Measurements from ENCODE around the gene C6orf52. TPM values are rescaled to one million over a fixed set of nuclear protein-coding genes. Genes with fewer than 3 reads are reported as not detected.

Gene C6orf52
- total RNA-seq, 3 donors from 2014 or later: 1.3 TPM; not detected in 2

DNA sequence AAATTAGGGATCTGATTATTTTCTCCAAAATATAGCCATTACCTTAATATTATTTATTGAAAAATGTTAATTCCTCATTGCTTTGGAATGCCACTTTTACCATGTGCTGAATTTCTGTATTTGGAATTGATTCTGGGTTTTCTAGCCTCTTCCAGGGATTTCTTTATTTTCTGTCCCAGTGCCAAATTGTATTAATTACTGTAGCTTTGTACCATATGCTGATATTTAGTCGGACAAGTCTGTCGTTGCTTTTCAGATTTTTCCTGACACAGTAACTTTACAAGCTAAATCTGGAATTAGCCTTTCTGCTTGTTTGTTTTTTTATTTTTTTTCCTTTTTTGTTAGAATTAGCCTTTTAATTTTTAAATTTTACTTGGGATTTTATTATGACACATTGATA is 42.3 kb upstream of the C6orf52 start:
- H3K4me1 ChIP-seq: no peaks in the 10 kb centered on the region
- no peaks in the 10 kb centered on the region for H3K27me3 ChIP-seq
- H3K27ac ChIP-seq: no peak overlapping the region
- H3K36me3 ChIP-seq: no peaks in the 10 kb centered on the region
- no peaks in the 10 kb centered on the region for H3K9me3 ChIP-seq
- intact Hi-C loops (cut with DNase I; ENCODE audit: low total_unique reads): no loop called here
- DNase-seq (ENCODE audit: low spot score in 2 of 2): no peak
- H3K4me3 ChIP-seq: no peak overlapping the region
- TF ChIP-seq, protein P1, sequence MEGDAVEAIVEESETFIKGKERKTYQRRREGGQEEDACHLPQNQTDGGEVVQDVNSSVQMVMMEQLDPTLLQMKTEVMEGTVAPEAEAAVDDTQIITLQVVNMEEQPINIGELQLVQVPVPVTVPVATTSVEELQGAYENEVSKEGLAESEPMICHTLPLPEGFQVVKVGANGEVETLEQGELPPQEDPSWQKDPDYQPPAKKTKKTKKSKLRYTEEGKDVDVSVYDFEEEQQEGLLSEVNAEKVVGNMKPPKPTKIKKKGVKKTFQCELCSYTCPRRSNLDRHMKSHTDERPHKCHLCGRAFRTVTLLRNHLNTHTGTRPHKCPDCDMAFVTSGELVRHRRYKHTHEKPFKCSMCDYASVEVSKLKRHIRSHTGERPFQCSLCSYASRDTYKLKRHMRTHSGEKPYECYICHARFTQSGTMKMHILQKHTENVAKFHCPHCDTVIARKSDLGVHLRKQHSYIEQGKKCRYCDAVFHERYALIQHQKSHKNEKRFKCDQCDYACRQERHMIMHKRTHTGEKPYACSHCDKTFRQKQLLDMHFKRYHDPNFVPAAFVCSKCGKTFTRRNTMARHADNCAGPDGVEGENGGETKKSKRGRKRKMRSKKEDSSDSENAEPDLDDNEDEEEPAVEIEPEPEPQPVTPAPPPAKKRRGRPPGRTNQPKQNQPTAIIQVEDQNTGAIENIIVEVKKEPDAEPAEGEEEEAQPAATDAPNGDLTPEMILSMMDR (IDR thresholded peaks at IDR 0.05): no peak
- TF ChIP-seq POLR2AphosphoS5 (IDR thresholded peaks at IDR 0.05) (no peak), POLR2A (IDR thresholded peaks at IDR 0.05) (no peak)

DNA sequence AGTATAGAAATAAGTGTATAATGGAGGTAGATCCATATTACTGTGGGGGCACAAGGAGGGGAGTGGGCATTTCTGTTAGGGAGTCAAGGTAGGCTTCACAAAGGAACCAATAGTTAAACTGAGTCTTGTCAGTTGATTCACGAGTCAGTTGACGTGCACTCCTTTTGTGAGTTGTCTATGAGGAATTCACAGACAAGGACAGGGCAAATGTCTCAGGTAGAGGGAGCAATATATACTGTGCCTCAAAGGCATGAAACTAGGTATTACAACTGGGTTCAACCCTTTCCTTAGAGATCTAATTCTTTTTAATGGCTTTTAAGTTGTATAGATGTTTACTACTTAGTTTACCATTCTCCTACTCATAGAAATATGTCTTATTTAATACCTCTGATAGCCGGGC is 39.4 kb upstream of the C6orf52 start:
- Histone ChIP-seq H3K27ac (no peak overlapping the region), H3K27me3 (no peaks in the 10 kb centered on the region), H3K4me3 (no peak overlapping the region), H3K9me3 (no peaks in the 10 kb centered on the region), H3K4me1 (no peaks in the 10 kb centered on the region), H3K36me3 (no peaks in the 10 kb centered on the region)
- intact Hi-C loops (cut with DNase I; ENCODE audit: low total_unique reads): no loop called here
- TF ChIP-seq, protein P1 (IDR thresholded peaks at IDR 0.05): no peak
- TF ChIP-seq POLR2A (IDR thresholded peaks at IDR 0.05) (no peak), POLR2AphosphoS5 (IDR thresholded peaks at IDR 0.05) (no peak)
- DNase-seq (ENCODE audit: low spot score in 2 of 2): no peak

DNA sequence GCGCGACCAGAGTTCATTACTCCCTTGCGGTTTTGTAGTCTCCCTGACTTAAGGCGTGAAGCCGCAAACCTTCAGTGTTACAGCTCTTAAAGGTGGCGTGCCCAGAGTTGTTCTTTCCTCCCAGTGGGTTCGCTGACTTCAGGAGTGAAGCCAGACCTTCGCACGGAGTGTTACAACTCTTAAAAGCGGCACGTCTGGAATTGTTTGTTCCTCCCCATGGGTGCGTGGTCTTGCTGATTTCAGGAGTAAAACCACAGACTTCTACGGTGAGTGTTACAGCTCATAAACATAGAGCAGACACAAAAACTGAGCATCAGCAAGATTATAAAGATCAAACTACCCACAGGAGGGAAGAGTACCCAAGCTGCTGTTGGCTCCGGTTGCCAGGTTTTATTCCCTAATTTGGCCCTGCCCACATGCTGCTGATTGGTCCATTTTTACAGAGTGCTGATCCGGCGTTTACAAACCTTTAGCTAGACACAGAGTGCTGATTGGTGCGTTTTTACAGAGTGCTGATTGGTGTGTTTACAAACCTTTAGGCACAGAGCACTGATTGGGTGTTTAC is 38.8 kb upstream of the C6orf52 start:
- H3K27ac ChIP-seq: no peak overlapping the region
- H3K4me1 ChIP-seq: no peaks in the 10 kb centered on the region
- TF ChIP-seq POLR2A (IDR thresholded peaks at IDR 0.05) (no peak), POLR2AphosphoS5 (IDR thresholded peaks at IDR 0.05) (no peak)
- TF ChIP-seq, protein P1 (IDR thresholded peaks at IDR 0.05): no peak
- no peaks in the 10 kb centered on the region for H3K36me3 ChIP-seq
- H3K4me3 ChIP-seq: no peak overlapping the region
- H3K27me3 ChIP-seq: no peaks in the 10 kb centered on the region
- DNase-seq (ENCODE audit: low spot score in 2 of 2): no peak
- intact Hi-C loops (cut with DNase I; ENCODE audit: low total_unique reads): no loop called here
- no peaks in the 10 kb centered on the region for H3K9me3 ChIP-seq

DNA sequence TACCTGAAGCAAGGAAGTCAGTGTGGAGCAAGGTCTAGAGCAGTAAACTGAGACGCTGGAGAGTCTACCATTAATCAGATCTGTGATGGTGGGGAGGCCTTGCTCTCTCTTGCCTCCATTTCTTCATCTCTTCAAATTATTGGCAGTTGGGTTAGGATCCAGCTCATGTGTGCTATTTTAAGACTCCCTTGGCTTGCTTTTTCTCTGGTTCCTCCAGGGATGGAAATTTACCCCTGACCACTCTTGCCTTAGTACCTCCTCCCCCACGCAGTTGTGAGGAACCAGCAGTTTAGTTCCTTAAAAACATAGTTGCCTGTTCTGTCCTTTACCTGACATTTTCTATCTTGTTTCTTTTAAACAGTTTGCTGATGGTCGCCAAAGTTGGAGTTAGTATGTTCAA is 35.8 kb upstream of the C6orf52 start:
- no peaks in the 10 kb centered on the region for H3K27me3 ChIP-seq
- no peak for DNase-seq (ENCODE audit: low spot score in 2 of 2)
- TF ChIP-seq, protein P1 (IDR thresholded peaks at IDR 0.05): no peak
- TF ChIP-seq POLR2AphosphoS5 (IDR thresholded peaks at IDR 0.05) (no peak), POLR2A (IDR thresholded peaks at IDR 0.05) (no peak)
- H3K36me3 ChIP-seq: no peaks in the 10 kb centered on the region
- intact Hi-C loops (cut with DNase I; ENCODE audit: low total_unique reads): no loop called here
- no peaks in the 10 kb centered on the region for H3K9me3 ChIP-seq
- H3K4me3 ChIP-seq: no peak overlapping the region
- peaks cover 0 to 9% of the 10 kb centered on the region in 2 donors for H3K4me1 ChIP-seq
- H3K27ac ChIP-seq: no peak overlapping the region

DNA sequence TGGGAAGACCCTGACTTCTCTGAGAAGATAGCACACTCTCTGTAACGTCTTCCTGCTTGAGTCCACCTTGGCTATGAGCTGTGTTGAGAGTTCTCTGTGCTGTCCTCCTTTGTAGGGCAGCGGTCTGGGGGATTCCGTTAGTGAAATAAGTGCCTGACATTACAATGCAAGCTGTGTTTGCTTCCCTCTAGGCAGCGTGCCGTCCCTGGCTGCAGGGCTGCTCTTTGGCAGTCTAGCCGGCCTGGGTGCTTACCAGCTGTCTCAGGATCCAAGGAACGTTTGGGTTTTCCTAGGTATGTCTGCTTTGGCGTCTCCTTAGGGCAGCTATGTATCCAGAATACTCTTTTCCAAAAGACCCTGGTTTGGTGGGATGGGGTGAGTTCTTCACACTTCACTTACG is 31.3 kb upstream of the C6orf52 start:
- intact Hi-C loops (cut with DNase I; ENCODE audit: low total_unique reads): no loop called here
- Histone ChIP-seq H3K27ac (no peak overlapping the region), H3K9me3 (no peaks in the 10 kb centered on the region), H3K4me1 (peaks cover 10 to 19% of the 10 kb centered on the region in 2 donors), H3K4me3 (no peak overlapping the region), H3K27me3 (no peaks in the 10 kb centered on the region), H3K36me3 (no peaks in the 10 kb centered on the region)
- no peak for DNase-seq (ENCODE audit: low spot score in 2 of 2)
- TF ChIP-seq POLR2AphosphoS5 (IDR thresholded peaks at IDR 0.05) (no peak), POLR2A (IDR thresholded peaks at IDR 0.05) (no peak)
- TF ChIP-seq, protein P1 (IDR thresholded peaks at IDR 0.05): no peak
